Testis (tissue), 2 donors: ENCODE data around the gene E2F3.

Experiments used
- POLR2A ChIP-seq: fragments of 450-650 bp; IDR thresholded peaks from one replicate; pipeline ENCODE4 v1.6.1; 2017; ENCODE audit warnings: antibody characterized with exemption, mild to moderate bottlenecking, moderate library complexity
- TF ChIP-seq, protein P1 (sequence below), 3 experiments: fragments of 450-650 bp in 2 of 3; fragments of 200-600 bp in 1 of 3; sonication (generic) in 1 of 3; IDR thresholded peaks; one replicate each; pipeline ENCODE4 v1.5.1; 2016 to 2019; ENCODE audit warnings: antibody characterized with exemption in 3 of 3, mild to moderate bottlenecking in 2 of 3, moderate library complexity in 1 of 3

DNA sequence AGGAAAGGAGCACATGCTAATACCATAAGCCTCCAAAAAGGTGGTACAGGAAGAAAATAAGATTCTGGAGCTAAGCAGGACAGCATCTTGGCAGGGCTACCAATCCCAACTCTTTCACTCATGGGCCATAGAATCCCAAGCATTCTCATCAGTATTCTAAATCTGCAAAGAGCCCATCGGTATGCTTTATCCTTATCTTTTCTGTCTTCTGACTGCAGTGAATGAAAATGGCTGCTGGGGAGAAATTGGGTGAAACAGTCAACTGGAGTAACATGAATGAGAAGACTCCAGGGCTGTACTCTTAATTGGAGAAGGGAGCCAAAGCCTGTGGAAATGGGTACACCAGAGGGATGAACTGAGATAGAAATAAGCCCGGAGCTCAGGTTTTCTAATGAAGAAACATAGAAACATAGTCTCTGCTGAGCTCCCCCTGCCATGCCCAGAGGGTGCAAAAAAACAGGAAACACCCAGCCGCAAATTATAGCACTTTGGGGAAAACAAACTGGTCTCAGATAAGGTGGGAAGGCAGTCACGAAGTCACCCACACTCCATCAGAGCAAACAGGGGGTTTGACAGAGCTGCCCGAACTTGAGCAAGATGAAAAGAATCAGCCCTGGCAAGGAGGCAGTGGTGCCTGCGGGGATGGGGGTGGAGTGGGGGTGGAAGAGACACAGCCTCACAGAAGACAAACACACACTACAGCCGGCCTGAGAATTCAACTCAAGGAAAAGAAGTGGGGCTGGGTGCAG, 35.4 kb upstream of the E2F3 start:
- TF ChIP-seq, protein P1, sequence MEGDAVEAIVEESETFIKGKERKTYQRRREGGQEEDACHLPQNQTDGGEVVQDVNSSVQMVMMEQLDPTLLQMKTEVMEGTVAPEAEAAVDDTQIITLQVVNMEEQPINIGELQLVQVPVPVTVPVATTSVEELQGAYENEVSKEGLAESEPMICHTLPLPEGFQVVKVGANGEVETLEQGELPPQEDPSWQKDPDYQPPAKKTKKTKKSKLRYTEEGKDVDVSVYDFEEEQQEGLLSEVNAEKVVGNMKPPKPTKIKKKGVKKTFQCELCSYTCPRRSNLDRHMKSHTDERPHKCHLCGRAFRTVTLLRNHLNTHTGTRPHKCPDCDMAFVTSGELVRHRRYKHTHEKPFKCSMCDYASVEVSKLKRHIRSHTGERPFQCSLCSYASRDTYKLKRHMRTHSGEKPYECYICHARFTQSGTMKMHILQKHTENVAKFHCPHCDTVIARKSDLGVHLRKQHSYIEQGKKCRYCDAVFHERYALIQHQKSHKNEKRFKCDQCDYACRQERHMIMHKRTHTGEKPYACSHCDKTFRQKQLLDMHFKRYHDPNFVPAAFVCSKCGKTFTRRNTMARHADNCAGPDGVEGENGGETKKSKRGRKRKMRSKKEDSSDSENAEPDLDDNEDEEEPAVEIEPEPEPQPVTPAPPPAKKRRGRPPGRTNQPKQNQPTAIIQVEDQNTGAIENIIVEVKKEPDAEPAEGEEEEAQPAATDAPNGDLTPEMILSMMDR (IDR thresholded peaks at IDR 0.05): no peak
- no peak for TF ChIP-seq POLR2A
